HG03039 (cell line): ENCODE data around the gene STMN1.

Experiments used
- ATAC-seq: cut with Tn5 transposase; IDR thresholded peaks from one replicate; pipeline ENCODE4 v1.9.1; 2021; ENCODE audit warnings: mild to moderate bottlenecking, moderate library complexity; ENCODE audit not compliant: unreplicated experiment

The STMN1 gene

GRCh38 chr1:25922056-25922970 is 16.1 kb upstream of the STMN1 start:
- no peak for ATAC-seq

DNA sequence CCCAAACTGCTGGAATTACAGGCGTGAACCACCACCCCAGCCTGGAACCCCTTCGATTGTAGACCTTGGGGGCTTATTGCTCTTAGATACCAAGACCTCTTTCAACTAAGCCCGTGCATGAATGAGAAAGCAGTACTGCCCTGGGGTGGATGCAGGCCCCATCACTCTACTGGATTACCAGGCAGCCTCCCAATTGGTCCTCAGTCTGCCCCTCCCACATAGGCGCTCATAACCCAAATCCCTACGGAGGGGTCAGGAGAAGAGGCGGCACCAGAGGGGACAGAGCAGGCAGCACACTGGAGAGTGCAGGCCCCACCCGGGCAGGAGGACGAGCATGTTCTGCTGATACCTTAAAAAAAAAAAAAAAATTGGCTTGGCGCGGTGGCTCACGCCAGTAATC is 12.4 kb upstream of the STMN1 start:
- ATAC-seq = no peak

DNA sequence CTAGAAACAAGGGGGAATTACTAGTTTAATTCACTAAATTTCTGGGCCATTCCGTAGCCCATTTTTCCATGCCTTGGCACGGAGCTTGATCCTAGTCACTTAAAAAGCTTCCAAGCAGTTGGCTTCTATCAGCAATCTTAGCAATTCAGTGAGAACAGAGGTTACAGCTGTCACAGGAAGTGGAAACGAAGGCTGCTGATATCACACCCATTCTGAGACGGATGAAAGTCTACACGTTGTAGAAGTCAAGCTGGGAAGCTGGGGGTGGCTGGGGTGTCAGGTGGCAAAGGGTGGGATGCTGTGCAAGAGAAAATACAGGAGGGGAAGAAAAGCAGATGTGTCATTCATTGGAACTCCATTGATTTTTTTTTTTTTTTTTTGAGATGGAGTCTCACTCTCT is 11.8 kb upstream of the STMN1 start:
- ATAC-seq = no peak

DNA sequence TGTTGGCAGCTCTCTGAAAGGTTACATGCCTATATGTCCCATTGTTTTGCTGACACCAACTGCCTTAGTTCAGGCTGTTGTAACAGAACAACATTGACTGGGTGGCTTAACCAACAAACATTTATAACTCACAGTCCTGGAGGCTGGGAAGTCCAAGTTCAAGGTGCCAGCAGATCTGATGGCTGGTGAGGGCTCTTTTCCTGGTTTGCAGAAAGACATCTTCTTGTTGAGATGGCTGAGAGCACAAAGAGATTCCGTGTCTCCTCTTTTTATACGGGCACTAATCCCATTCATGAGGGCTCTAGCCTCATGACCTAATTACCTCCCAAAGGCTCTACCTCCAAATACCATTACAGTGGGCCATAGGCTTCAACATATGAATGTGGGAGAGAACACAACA is 10.2 kb upstream of the STMN1 start:
- no peak for ATAC-seq

GRCh38 chr1:25914074-25914995 is 8.1 kb upstream of the STMN1 start:
- no peak for ATAC-seq

- ATAC-seq = no peak
Measured at GRCh38 chr1:25913206-25913605, 7.0 kb upstream of the STMN1 start.

DNA sequence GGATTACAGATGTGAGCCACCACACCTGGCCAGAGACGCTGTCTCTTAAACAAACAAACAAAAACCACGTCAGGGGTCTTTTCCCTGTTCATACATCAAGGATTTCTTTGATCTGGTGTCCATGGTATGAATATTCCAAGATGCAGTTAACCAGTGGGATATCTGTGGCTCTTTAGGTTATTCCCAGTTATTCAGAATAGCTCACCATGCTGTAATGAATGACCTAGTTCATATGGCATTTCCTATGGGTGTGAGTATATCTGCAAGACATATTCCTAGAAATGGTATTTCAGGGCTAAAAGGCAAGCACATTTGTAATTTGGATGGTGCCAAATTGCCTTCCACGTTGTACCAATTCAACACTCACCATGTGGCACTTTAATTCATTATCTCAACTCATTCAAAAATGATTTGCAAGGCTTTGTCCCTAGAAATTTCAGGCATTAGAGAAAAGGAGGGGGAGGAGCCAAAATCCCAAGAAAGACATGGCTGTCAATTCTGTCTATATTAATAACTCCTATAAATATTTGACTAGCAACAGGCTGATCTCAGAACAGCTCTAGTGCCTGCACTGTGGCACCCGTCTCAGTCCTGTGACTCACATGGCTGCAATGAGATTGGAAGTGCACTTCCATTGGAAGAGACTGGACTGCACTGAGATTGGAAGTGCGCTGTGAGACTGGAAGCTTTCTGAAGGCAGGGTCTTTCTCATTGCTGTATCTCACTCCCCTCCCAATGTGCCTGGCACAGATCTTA is 6.0 kb upstream of the STMN1 start:
- no peak for ATAC-seq

DNA sequence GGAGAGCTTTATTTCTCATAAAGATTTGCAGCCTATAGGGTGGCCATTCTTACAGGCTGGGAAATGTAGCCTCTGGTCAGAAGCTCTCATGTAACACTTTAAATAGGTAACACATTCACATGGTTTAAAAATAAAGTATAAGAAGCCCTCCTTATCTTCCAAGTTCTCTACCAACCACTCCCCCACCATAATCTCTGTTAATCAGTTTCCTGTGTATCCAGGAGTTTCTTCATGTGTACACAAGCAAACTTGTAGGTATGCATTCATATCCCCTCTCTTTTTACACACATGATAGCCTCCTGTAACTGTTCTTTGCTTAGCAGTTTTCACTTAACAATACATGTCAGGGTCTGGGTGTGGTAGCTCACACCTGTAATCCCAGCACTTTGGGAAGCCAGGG is 4.9 kb upstream of the STMN1 start:
- ATAC-seq = no peak

- no peak for ATAC-seq
Measured at GRCh38 chr1:25909040-25909439, 2.8 kb upstream of the STMN1 start.

- no peak for ATAC-seq
Measured at GRCh38 chr1:25908161-25908560, 1.9 kb upstream of the STMN1 start.

- no peak for ATAC-seq
Measured at GRCh38 chr1:25907601-25908000, 1.4 kb upstream of the STMN1 start.

DNA sequence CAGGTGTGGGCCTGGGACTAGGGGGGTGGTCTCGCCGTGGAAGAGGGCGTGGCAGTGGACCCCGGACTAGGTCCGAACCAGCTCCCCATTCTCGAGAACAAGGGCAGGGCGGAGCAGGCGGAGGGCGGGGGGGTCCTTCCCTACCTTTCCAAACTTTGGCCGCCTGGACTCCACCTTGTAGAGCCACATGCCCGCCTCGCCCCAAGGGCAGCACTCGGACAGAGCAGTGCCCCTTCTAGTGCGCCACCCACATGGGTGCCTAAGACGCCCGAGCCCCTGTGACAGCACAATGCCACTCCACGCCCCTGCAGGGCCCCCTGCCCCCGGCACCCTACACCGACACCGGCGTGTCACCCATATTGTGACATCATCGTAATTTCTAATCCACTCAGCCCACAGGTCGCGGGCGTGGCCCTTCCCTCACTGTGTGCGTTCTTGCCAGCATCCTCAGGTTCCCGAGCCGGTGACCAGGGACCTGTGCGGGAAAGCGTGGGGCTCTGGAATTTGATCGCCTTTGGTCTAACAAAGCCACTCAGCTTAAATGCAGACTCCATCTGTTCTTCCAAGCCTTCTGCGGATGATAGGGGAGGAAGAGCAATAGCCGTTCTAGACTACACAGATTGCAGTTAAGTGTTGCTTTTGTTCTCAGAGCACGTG is 553 bp upstream of the STMN1 start:
- no peak for ATAC-seq

GRCh38 chr1:25904943-25905679 is 1.1 kb downstream of the STMN1 start:
- peak; percentile 63 for ATAC-seq

DNA sequence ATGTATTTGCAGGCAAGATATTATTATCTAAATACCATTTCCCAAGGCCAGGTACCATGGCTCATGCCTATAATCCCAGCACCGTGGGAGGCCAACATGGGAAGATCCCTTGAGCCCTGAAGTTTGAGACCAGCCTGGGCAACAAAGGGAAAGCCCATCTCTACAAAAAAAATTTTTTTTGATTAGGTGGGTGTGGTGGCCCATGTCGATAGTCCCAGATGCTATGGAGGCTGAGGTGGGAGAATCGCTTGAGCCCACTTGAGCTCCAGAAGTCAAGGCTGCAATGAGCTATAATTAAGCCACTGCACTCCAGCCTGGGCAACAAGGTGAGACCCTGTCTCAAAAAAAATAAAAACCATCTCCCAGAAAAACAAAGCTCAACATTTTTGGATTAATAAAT is 2.2 kb downstream of the STMN1 start:
- no peak for ATAC-seq

DNA sequence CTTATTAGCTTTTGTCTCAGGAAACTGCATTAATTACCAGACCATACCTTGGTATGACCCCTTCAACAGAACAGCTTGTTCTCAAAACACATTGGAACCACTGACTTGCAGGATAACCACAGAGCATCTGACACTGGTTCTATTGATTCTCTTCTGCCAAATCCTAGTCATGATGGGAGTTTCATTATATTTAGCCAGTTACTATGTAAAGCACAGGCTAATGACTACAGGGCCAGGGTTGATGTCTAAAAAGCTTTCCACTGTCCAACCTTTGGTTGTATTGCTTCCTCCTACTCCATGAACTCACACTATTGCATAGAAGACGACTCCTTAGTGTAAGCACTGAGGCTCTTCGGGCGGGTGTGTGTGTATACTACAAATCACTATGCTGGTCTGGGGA is 3.8 kb downstream of the STMN1 start:
- ATAC-seq = no peak

DNA sequence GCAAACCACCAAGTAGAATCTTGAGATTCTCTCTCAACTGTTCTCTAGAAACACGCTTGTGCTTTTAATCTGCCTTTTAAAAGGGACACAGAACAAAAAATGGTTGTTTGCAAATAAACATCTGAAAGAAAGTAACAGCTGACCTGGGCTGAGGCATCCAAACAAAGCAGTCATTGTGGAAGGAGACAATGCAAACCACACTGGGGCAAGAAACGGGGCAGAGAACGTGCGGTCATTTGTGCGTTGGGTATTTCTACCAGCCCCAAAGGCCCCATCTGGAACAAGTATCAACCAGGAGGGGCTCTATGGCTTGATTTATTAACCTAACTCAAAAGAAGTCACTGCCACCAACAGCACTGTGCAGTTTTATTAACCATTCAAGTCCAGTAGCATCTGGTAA is 6.0 kb downstream of the STMN1 start:
- ATAC-seq = no peak

DNA sequence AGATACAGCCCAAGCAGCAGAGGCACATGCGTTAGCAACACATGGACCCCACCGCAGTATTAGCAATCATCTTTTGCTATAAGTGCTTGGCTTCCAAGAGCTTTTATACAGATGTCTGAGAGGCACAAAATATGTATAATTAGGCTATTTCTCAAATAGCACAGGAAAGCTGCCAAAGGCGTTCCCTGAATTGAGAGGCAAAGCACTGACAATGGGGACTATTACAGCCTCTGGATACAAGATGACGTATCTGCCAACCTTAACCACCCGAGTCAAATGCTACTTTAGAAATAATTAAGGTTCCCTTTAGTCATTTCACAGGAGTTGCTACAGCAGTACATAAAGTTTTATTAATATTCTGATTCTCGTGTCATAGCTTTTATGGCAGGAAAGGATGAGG is 6.4 kb downstream of the STMN1 start:
- ATAC-seq = no peak

GRCh38 chr1:25898223-25899015 is 7.8 kb downstream of the STMN1 start:
- no peak for ATAC-seq

GRCh38 chr1:25897754-25898153 is 8.5 kb downstream of the STMN1 start:
- no peak for ATAC-seq
